ENCODE measurements around the gene SDHB. TPM values are rescaled to one million over a fixed set of nuclear protein-coding genes. Genes with fewer than 3 reads are reported as not detected.

Gene SDHB
- 89.3 TPM for total RNA-seq

GRCh38 chr1:17053685-17054410 lies at the start of gene SDHB:
Gene SDHB, minus strand, starts transcription at chr1:17054032. Its CDS starts 13 bp downstream, at chr1:17054019.
- DNase-seq (ENCODE audit: low spot score in 2 of 2) (peak; percentile 81 to 97), FAIRE-seq (peak; percentile 94)

GRCh38 chr1:17102232-17102631 lies 48.4 kb upstream of the SDHB start:
- no peak for DNase-seq (ENCODE audit: low spot score in 2 of 2)
- no peak for FAIRE-seq

GRCh38 chr1:17101261-17101660 lies 47.4 kb upstream of the SDHB start:
- FAIRE-seq (no peak), DNase-seq (ENCODE audit: low spot score in 2 of 2) (no peak)

- DNase-seq (ENCODE audit: low spot score in 2 of 2) (no peak), FAIRE-seq (no peak)
These were observed 45.9 kb upstream of the SDHB start for GRCh38 chr1:17099616-17100340.

- DNase-seq (ENCODE audit: low spot score in 2 of 2): peak in 1 of 2 donors; percentile 43
- FAIRE-seq: no peak
These were observed 44.9 kb upstream of the SDHB start for GRCh38 chr1:17098446-17099317.

- no peak for FAIRE-seq
- DNase-seq (ENCODE audit: low spot score in 2 of 2): no peak
These were observed 44.0 kb upstream of the SDHB start for GRCh38 chr1:17097787-17098186.

- DNase-seq (ENCODE audit: low spot score in 2 of 2) (no peak), FAIRE-seq (no peak)
These were observed 43.3 kb upstream of the SDHB start for GRCh38 chr1:17097147-17097546.

GRCh38 chr1:17096584-17096983 lies 42.8 kb upstream of the SDHB start:
- FAIRE-seq (no peak), DNase-seq (ENCODE audit: low spot score in 2 of 2) (no peak)

GRCh38 chr1:17095141-17095540 lies 41.3 kb upstream of the SDHB start:
- FAIRE-seq (no peak), DNase-seq (ENCODE audit: low spot score in 2 of 2) (no peak)

GRCh38 chr1:17094664-17095063 lies 40.8 kb upstream of the SDHB start:
- DNase-seq (ENCODE audit: low spot score in 2 of 2): no peak
- FAIRE-seq: no peak

GRCh38 chr1:17093822-17094393 lies 40.1 kb upstream of the SDHB start:
- DNase-seq (ENCODE audit: low spot score in 2 of 2) (no peak), FAIRE-seq (no peak)

GRCh38 chr1:17091252-17091651 lies 37.4 kb upstream of the SDHB start:
- FAIRE-seq (no peak), DNase-seq (ENCODE audit: low spot score in 2 of 2) (no peak)

- FAIRE-seq (peak; percentile 37), DNase-seq (ENCODE audit: low spot score in 2 of 2) (peak; percentile 53 to 64)
These were observed 35.7 kb upstream of the SDHB start for GRCh38 chr1:17089506-17089905.

- DNase-seq (ENCODE audit: low spot score in 2 of 2): no peak
- no peak for FAIRE-seq
These were observed 32.9 kb upstream of the SDHB start for GRCh38 chr1:17086751-17087150.

GRCh38 chr1:17084787-17085186 lies 31.0 kb upstream of the SDHB start:
- no peak for DNase-seq (ENCODE audit: low spot score in 2 of 2)
- FAIRE-seq: no peak

GRCh38 chr1:17082761-17083160 lies 28.9 kb upstream of the SDHB start:
- FAIRE-seq (no peak), DNase-seq (ENCODE audit: low spot score in 2 of 2) (no peak)

- no peak for DNase-seq (ENCODE audit: low spot score in 2 of 2)
- FAIRE-seq: no peak
These were observed 27.6 kb upstream of the SDHB start for GRCh38 chr1:17081439-17081838.

GRCh38 chr1:17080880-17081279 lies 27.0 kb upstream of the SDHB start:
- DNase-seq (ENCODE audit: low spot score in 2 of 2): no peak
- FAIRE-seq: no peak

- no peak for FAIRE-seq
- no peak for DNase-seq (ENCODE audit: low spot score in 2 of 2)
These were observed 26.4 kb upstream of the SDHB start for GRCh38 chr1:17080085-17080759.

All from frontal cortex (tissue), 4 donors.